ENCODE data around the gene UBE2Q2. TPM values are rescaled to one million over a fixed set of nuclear protein-coding genes. Genes with fewer than 3 reads are reported as not detected.
"Not testable (repeated sequence)": the region's sequence is repeated elsewhere in the genome, so short reads cannot be mapped to it uniquely, and the experiment has no call there.

The UBE2Q2 gene
- polyA plus RNA-seq, 2 of the 4 experiments (the other 2 are of a cell fraction), result 36.5 to 50.6 TPM

- FAIRE-seq (peak; percentile 7), ATAC-seq (no peak), DNase-seq (ENCODE audit: low read depth in 1 of 2, low spot score in 1 of 2) (no peak)
- H3K9me3 ChIP-seq, result no peaks in the 10 kb centered on the region
- CTCF ChIA-PET, result interaction anchor here (0.7 to 1.0 kb wide), 3 partner anchors 118 to 476 kb away, joined by 3 to 4 read pairs (median 3); no protein-coding TSS in a partner anchor
- WGBS (ENCODE audit: missing lambda C conversion rate), result 86% methylated on average over 5 of the region's 5 CpGs
- POLR2A ChIA-PET, result no interaction called here
- peaks cover 8% of the 10 kb centered on the region; the same call in 1 of the 3 replicates for H3K4me1 ChIP-seq
- no peak overlapping the region for H3K27ac ChIP-seq
- H3K4me2 ChIP-seq, result no peak overlapping the region
- TF ChIP-seq ZSCAN20 (CRISPR knock-in tag; IDR thresholded peaks at IDR 0.05), result no peak
- 0 out of 4 replicates have a peak, but pooled peaks of 1 of the 2 experiments have one; percentile 4 for TF ChIP-seq CEBPB (IDR thresholded peaks at IDR 0.05)
- no peak for TF ChIP-seq HOXB13 (CRISPR knock-in tag; IDR thresholded peaks at IDR 0.05; ENCODE audit: low read depth)
- no peak for TF ChIP-seq FOSB (CRISPR knock-in tag; IDR thresholded peaks at IDR 0.05)
- no peak overlapping the region for H3K4me3 ChIP-seq
These were observed 21.2 kb downstream of the UBE2Q2 start for GRCh38 chr15:75864213-75865059.

GRCh38 chr15:75866045-75866444 is 22.8 kb downstream of the UBE2Q2 start:
- 67% methylated on average over 1 of the region's 1 CpG for WGBS (ENCODE audit: missing lambda C conversion rate)
- POLR2A ChIA-PET; H3K4me3 ChIP-seq; DNase-seq (ENCODE audit: low read depth in 1 of 2, low spot score in 1 of 2); H3K4me2 ChIP-seq; H3K9me3 ChIP-seq; H3K27ac ChIP-seq; FAIRE-seq; ATAC-seq; H3K4me1 ChIP-seq: not testable (repeated sequence)
- CTCF ChIA-PET, result interaction anchor here (0.9 to 1.4 kb wide), 2 partner anchors 10 to 64 kb away, joined by 4 to 5 read pairs; no protein-coding TSS in a partner anchor

GRCh38 chr15:75866916-75867315 is 23.7 kb downstream of the UBE2Q2 start:
- no peak for FAIRE-seq
- Histone ChIP-seq H3K9me3 (no peaks in the 10 kb centered on the region), H3K4me2 (no peak overlapping the region), H3K4me3 (no peak overlapping the region), H3K27ac (no peak overlapping the region), H3K4me1 (peaks cover 8% of the 10 kb centered on the region; the same call in 1 of the 3 replicates)
- TF ChIP-seq EP300 (IDR thresholded peaks at IDR 0.05) (no peak), HOXA7 (CRISPR knock-in tag; IDR thresholded peaks at IDR 0.05) (no peak), CHD4 (IDR thresholded peaks at IDR 0.05; ENCODE audit: borderline replicate concordance) (no peak), CBX2 (IDR thresholded peaks at IDR 0.05; ENCODE audit: borderline replicate concordance, low read depth) (no peak), POLR2AphosphoS2 (conservative IDR thresholded peaks at IDR 0.05; ENCODE audit: low read length) (no peak), ESRRA (IDR thresholded peaks at IDR 0.05; ENCODE audit: borderline replicate concordance, low read length) (no peak), ATOH8 (CRISPR knock-in tag; IDR thresholded peaks at IDR 0.05; ENCODE audit: low read depth) (no peak), MAFK (IDR thresholded peaks at IDR 0.05; ENCODE audit: partially characterized antibody) (no peak), MYC (IDR thresholded peaks at IDR 0.05; ENCODE audit: borderline replicate concordance, low read length) (no peak), FOSB (CRISPR knock-in tag; IDR thresholded peaks at IDR 0.05) (no peak), RFX5 (IDR thresholded peaks at IDR 0.05) (no peak), TP53 (CRISPR knock-in tag; IDR thresholded peaks at IDR 0.05) (no peak), MAZ (IDR thresholded peaks at IDR 0.05; ENCODE audit: borderline replicate concordance, low read depth, low read length) (no peak), POLR2A (IDR thresholded peaks at IDR 0.05; ENCODE audit: low read length) (no peak)
- TF ChIP-seq, protein P1, sequence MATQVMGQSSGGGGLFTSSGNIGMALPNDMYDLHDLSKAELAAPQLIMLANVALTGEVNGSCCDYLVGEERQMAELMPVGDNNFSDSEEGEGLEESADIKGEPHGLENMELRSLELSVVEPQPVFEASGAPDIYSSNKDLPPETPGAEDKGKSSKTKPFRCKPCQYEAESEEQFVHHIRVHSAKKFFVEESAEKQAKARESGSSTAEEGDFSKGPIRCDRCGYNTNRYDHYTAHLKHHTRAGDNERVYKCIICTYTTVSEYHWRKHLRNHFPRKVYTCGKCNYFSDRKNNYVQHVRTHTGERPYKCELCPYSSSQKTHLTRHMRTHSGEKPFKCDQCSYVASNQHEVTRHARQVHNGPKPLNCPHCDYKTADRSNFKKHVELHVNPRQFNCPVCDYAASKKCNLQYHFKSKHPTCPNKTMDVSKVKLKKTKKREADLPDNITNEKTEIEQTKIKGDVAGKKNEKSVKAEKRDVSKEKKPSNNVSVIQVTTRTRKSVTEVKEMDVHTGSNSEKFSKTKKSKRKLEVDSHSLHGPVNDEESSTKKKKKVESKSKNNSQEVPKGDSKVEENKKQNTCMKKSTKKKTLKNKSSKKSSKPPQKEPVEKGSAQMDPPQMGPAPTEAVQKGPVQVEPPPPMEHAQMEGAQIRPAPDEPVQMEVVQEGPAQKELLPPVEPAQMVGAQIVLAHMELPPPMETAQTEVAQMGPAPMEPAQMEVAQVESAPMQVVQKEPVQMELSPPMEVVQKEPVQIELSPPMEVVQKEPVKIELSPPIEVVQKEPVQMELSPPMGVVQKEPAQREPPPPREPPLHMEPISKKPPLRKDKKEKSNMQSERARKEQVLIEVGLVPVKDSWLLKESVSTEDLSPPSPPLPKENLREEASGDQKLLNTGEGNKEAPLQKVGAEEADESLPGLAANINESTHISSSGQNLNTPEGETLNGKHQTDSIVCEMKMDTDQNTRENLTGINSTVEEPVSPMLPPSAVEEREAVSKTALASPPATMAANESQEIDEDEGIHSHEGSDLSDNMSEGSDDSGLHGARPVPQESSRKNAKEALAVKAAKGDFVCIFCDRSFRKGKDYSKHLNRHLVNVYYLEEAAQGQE (IDR thresholded peaks at IDR 0.05), result no peak
- TF ChIP-seq, protein P2, sequence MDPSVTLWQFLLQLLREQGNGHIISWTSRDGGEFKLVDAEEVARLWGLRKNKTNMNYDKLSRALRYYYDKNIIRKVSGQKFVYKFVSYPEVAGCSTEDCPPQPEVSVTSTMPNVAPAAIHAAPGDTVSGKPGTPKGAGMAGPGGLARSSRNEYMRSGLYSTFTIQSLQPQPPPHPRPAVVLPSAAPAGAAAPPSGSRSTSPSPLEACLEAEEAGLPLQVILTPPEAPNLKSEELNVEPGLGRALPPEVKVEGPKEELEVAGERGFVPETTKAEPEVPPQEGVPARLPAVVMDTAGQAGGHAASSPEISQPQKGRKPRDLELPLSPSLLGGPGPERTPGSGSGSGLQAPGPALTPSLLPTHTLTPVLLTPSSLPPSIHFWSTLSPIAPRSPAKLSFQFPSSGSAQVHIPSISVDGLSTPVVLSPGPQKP (IDR thresholded peaks at IDR 0.05; ENCODE audit: low read depth, low read length), result no peak
- CTCF ChIA-PET, result interaction anchor here (0.7 kb wide), 1 partner anchor 35 kb away, joined by 4 read pairs; no protein-coding TSS in a partner anchor
- ATAC-seq, result no peak
- POLR2A ChIA-PET, result no interaction called here
- DNase-seq (ENCODE audit: low read depth in 1 of 2, low spot score in 1 of 2), result no peak

All from A549 (cell line).